Glutamatergic neuron (in vitro differentiated cells): ENCODE data around the gene PPP1R15B. TPM values are rescaled to one million over a fixed set of nuclear protein-coding genes. Genes with fewer than 3 reads are reported as not detected.
A peak's percentile ranks its signal among the peaks of the same experiment; 100 is the strongest.

Experiments used
- DNase-seq: peaks from one replicate; pipeline ENCODE4 v3.0.0; 2022
- H3K27ac Mint-ChIP-seq: one replicate; pipeline ENCODE4 v1.8.0; 2020; ENCODE audit warnings: mild to moderate bottlenecking, mixed read lengths, inconsistent platforms; ENCODE audit not compliant: unreplicated experiment
- H3K27me3 Mint-ChIP-seq: one replicate; pipeline ENCODE4 v1.8.0; 2020; ENCODE audit warnings: mild to moderate bottlenecking, moderate library complexity, mixed read lengths, inconsistent platforms; ENCODE audit not compliant: unreplicated experiment
- H3K36me3 Mint-ChIP-seq: one replicate; pipeline ENCODE4 v1.8.0; 2020; ENCODE audit warnings: mild to moderate bottlenecking, mixed read lengths, inconsistent platforms; ENCODE audit not compliant: unreplicated experiment
- H3K4me1 Mint-ChIP-seq: one replicate; pipeline ENCODE4 v1.8.0; 2020; ENCODE audit warnings: mild to moderate bottlenecking, low read depth, mixed read lengths, inconsistent platforms; ENCODE audit not compliant: unreplicated experiment
- H3K4me3 Mint-ChIP-seq: one replicate; pipeline ENCODE4 v1.8.0; 2020; ENCODE audit warnings: mild to moderate bottlenecking, mixed read lengths, inconsistent platforms; ENCODE audit not compliant: unreplicated experiment
- H3K9me3 Mint-ChIP-seq: one replicate; pipeline ENCODE4 v1.8.0; 2020; ENCODE audit warnings: mild to moderate bottlenecking, moderate library complexity, mixed read lengths, inconsistent platforms; ENCODE audit not compliant: unreplicated experiment
- CTCF ChIP-seq: fragments of 200-600 bp; sonication (generic); IDR thresholded peaks from one replicate; pipeline ENCODE4 v1.5.0; 2021; ENCODE audit not compliant: partially characterized antibody, unreplicated experiment
- total RNA-seq: library from RNA; stranded (reverse); fragmentation: NEBNext Ultra II Directional; extraction: Animal tissue kit (Norgen Biotek cat#: 25700); gene quantifications from one replicate; pipeline ENCODE4 v1.2.1, GENCODE V29; 2021; ENCODE audit not compliant: unreplicated experiment

Gene PPP1R15B
- total RNA-seq, 1 donor from 2014 or later: 45.3 TPM

GRCh38 chr1:204453141-204453772 is 41.6 kb upstream of the PPP1R15B start:
- Mint-ChIP-seq H3K36me3 (peaks cover 12% of the 10 kb centered on the region), H3K9me3 (peaks cover 28% of the 10 kb centered on the region), H3K4me1 (peaks cover 48% of the 10 kb centered on the region), H3K27ac (no peak overlapping the region), H3K4me3 (peak overlapping the region; percentile 26), H3K27me3 (peaks cover 23% of the 10 kb centered on the region)
- no peak for DNase-seq
- no peak for TF ChIP-seq CTCF

- peaks cover 35% of the 10 kb centered on the region for H3K9me3 Mint-ChIP-seq
- H3K27ac Mint-ChIP-seq: peak overlapping the region; percentile 38
- H3K4me1 Mint-ChIP-seq: peaks cover 43% of the 10 kb centered on the region
- H3K27me3 Mint-ChIP-seq: peaks cover 24% of the 10 kb centered on the region
- peaks cover 12% of the 10 kb centered on the region for H3K36me3 Mint-ChIP-seq
- no peak for TF ChIP-seq CTCF
- H3K4me3 Mint-ChIP-seq: no peak overlapping the region
- DNase-seq: no peak
These were observed 39.9 kb upstream of the PPP1R15B start for GRCh38 chr1:204451352-204452124.

- no peak for DNase-seq
- Mint-ChIP-seq H3K4me1 (peaks cover 42% of the 10 kb centered on the region), H3K27ac (no peak overlapping the region), H3K9me3 (peaks cover 38% of the 10 kb centered on the region), H3K4me3 (peak overlapping the region; percentile 10), H3K36me3 (peaks cover 12% of the 10 kb centered on the region), H3K27me3 (peaks cover 27% of the 10 kb centered on the region)
- TF ChIP-seq CTCF: no peak
These were observed 39.0 kb upstream of the PPP1R15B start for GRCh38 chr1:204450461-204451257.

- H3K9me3 Mint-ChIP-seq: peaks cover 38% of the 10 kb centered on the region
- H3K36me3 Mint-ChIP-seq: peaks cover 12% of the 10 kb centered on the region
- no peak for TF ChIP-seq CTCF
- H3K4me1 Mint-ChIP-seq: peaks cover 46% of the 10 kb centered on the region
- no peak overlapping the region for H3K4me3 Mint-ChIP-seq
- DNase-seq: no peak
- no peak overlapping the region for H3K27ac Mint-ChIP-seq
- H3K27me3 Mint-ChIP-seq: peaks cover 30% of the 10 kb centered on the region
These were observed 38.2 kb upstream of the PPP1R15B start for GRCh38 chr1:204449678-204450280.
